ENCODE data around the gene CALML4. TPM values are rescaled to one million over a fixed set of nuclear protein-coding genes. Genes with fewer than 3 reads are reported as not detected.
A peak's percentile ranks its signal among the peaks of the same experiment; 100 is the strongest.
"Not testable (repeated sequence)": the region's sequence is repeated elsewhere in the genome, so short reads cannot be mapped to it uniquely, and the experiment has no call there.

The CALML4 gene
- total RNA-seq, 1 experiment from 2014 or later: 6.5 TPM

DNA sequence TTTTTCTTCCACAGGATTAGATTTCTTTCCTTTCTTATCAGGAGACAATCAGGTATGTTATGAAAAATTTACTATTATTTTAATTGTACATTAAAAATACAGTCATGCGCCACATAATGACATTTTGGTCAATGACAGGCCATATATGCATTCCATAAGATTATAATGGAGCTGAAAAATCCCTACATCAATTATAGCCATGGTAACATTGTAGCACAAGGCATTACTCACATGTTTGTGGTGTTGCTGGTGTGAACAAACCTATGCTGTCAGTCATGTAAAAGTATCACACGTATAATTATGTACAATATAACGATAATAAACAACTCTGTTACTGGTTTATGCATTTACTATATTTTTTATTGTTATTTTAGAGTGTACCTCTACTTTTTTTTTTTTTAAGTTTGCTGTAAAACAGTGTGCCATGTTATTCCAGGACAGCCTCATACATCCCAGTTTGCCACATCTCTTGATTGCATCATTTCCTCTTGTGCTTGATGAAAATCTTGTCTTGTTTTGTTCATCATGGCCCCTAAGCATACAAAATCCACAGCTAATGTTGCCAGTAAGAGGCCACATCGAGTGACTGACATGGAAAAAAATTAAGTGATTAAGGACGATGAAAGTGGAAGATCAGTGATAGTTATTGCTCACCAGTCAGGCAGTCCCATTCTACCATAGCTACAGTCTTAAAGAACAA, 21.4 kb downstream of the CALML4 start:
- in situ Hi-C loops (cut with HindIII; ENCODE audit: low pct_unique_long_range_greater_than_20kb, low sequenced_read_pairs): no loop called here
- no peak for DNase-seq (ENCODE audit: low read depth, low spot score)

DNA sequence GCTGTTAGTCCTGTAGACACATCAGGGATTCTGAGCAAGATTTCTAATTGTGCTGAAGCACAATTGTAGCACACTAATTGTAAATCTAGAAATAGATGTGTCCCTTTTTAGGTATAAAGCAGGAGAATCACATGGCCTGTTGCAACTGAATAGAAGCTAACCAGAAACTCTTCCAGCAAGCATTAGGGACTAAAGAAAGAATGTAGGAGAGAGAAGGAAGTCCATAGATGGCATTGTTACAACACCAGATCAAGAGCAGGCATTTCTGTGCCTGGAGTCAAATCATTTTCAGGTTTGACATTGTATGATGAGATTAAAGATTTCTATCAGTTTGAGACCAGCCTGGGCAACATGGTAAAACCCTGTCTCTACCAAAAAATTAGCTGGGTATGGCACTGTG, 27.4 kb downstream of the CALML4 start:
- in situ Hi-C loops (cut with HindIII; ENCODE audit: low pct_unique_long_range_greater_than_20kb, low sequenced_read_pairs): no loop called here
- DNase-seq (ENCODE audit: low read depth, low spot score): no peak

- in situ Hi-C loops (cut with HindIII; ENCODE audit: low pct_unique_long_range_greater_than_20kb, low sequenced_read_pairs): no loop called here
- no peak for DNase-seq (ENCODE audit: low read depth, low spot score)
Observed at GRCh38 chr15:68176601-68177000, 28.5 kb downstream of the CALML4 start.

DNA sequence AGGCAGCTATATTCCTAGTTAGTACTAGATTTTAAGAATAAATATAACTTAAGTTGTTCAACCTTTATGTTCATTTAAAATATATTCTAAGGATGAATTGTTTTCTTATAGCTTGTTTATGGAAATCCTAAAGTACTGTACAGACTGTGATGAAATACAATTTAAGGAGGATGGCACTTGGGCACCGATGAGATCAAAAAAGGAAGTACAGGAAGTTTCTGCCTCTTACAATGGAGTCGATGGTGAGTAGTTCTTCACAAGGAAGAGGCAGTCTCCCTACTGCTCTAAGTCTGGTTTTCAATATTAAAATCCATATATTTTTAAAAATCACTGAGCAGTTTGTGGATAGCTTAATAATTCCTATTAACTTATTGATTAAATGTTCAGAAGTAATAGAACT, 29.6 kb downstream of the CALML4 start:
- in situ Hi-C loops (cut with HindIII; ENCODE audit: low pct_unique_long_range_greater_than_20kb, low sequenced_read_pairs): no loop called here
- no peak for DNase-seq (ENCODE audit: low read depth, low spot score)

DNA sequence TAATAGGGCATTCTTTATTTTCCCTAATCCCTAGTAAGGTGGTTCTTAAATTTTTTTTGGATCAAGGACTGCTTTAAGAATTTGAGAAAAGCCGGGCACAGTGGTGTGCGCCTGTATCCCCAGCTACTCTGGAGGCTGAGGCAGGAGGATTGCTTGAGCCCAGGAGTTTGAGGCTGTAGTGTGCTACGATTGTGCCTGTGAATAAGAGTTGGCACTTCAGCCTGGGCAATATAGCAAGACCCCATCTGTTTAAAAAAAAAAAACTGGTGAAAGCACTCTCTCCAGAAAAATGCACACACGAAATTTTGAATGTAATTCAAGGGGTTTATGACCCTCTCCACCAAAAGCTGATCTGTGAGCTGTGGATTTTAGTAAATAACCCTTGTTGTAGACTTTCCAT, 32.0 kb downstream of the CALML4 start:
- no peak for DNase-seq (ENCODE audit: low read depth, low spot score)
- in situ Hi-C loops (cut with HindIII; ENCODE audit: low pct_unique_long_range_greater_than_20kb, low sequenced_read_pairs): loop anchor here (25.0 kb wide), 1 partner anchor 311 kb away; no protein-coding TSS in a partner anchor

DNA sequence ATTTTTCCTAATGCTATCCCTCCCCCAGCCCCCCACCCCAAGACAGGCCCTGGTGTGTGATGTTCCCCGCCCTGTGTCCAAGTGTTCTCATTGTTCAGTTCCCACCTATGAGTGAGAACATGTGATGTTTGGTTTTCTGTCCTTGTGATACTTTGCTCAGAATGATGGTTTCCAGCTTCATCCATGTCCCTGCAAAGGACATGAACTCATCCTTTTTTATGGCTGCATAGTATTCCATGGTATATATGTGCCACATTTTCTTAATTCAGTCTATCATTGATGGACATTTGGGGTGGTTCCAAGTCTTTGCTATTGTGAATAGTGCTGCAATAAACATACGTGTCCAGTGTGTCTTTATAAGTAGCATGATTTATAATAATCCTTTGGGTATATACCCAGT, 33.1 kb downstream of the CALML4 start:
- not testable (repeated sequence) for DNase-seq (ENCODE audit: low read depth, low spot score)
- in situ Hi-C loops (cut with HindIII; ENCODE audit: low pct_unique_long_range_greater_than_20kb, low sequenced_read_pairs): loop anchor here (25.0 kb wide), 1 partner anchor 310 kb away; no protein-coding TSS in a partner anchor

- no peak for DNase-seq (ENCODE audit: low read depth, low spot score)
- in situ Hi-C loops (cut with HindIII; ENCODE audit: low pct_unique_long_range_greater_than_20kb, low sequenced_read_pairs): loop anchor here (25.0 kb wide), 1 partner anchor 305 kb away; no protein-coding TSS in a partner anchor
Observed at GRCh38 chr15:68166847-68167246, 38.3 kb downstream of the CALML4 start.

GRCh38 chr15:68163191-68163590, 41.9 kb downstream of the CALML4 start:
- no peak for DNase-seq (ENCODE audit: low read depth, low spot score)
- in situ Hi-C loops (cut with HindIII; ENCODE audit: low pct_unique_long_range_greater_than_20kb, low sequenced_read_pairs): loop anchor here (25.0 kb wide), 1 partner anchor 301 kb away; no protein-coding TSS in a partner anchor

DNA sequence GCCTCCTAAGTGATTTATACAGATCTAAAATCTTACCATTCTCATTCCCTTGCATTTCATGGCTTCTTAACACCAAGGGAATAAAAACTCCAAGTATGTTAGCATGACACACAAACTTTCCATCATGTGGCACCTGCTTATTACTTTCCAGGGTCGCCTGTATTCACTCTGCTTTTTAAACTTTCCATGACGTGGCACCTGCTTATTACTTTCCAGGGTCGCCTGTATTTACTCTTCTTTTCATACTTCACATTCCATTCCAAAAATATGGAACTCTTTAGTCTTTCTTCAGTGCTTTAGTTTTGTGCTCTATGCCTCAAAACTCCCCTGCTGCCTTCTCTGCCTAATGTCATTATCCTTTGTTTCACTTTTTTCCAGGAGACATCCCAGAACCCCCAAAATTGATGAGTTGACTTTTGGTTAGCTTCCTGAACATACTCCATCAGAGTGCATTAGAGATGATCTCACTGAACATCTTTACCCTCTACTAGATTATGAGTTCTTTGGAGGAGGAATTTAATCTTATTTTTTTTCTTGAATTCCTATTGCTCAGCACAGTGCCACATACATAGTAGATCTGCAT, 47.0 kb downstream of the CALML4 start:
- no peak for DNase-seq (ENCODE audit: low read depth, low spot score)
- in situ Hi-C loops (cut with HindIII; ENCODE audit: low pct_unique_long_range_greater_than_20kb, low sequenced_read_pairs): loop anchor here (25.0 kb wide), 1 partner anchor 296 kb away; no protein-coding TSS in a partner anchor

GRCh38 chr15:68157074-68157473, 48.1 kb downstream of the CALML4 start:
- in situ Hi-C loops (cut with HindIII; ENCODE audit: low pct_unique_long_range_greater_than_20kb, low sequenced_read_pairs): loop anchor here (25.0 kb wide), 1 partner anchor 295 kb away; no protein-coding TSS in a partner anchor

GRCh38 chr15:68154923-68155559, 50.1 kb downstream of the CALML4 start:
- in situ Hi-C loops (cut with HindIII; ENCODE audit: low pct_unique_long_range_greater_than_20kb, low sequenced_read_pairs): loop anchor here (25.0 kb wide), 1 partner anchor 293 kb away; no protein-coding TSS in a partner anchor
- DNase-seq (ENCODE audit: low read depth, low spot score): peak; percentile 75

More at GRCh38 chr15:68157074-68157473, 48.1 kb downstream of the CALML4 start:
- DNase-seq (ENCODE audit: low read depth, low spot score): no peak

- no peak for DNase-seq (ENCODE audit: low read depth, low spot score)
- in situ Hi-C loops (cut with HindIII; ENCODE audit: low pct_unique_long_range_greater_than_20kb, low sequenced_read_pairs): loop anchor here (25.0 kb wide), 1 partner anchor 290 kb away; no protein-coding TSS in a partner anchor
Observed at GRCh38 chr15:68152342-68152741, 52.8 kb downstream of the CALML4 start.

DNA sequence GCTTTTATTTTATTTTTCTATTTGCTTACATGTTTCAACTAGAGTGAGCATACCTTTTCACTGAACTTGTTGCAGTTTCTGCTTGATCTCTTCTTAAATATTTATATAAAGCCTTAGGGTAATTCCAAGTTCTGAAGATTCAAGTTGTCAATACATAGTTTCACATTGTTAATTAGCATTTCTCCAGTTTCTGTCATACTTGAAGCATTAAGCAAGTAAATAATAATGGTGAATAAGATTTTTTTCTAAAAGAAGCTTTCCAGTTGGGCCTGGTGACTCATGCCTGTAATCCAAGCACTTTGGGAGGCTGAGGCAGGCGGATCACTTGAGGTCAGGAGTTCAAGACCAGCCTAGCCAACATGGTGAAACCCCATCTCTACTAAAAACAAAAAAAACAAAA, 53.9 kb downstream of the CALML4 start:
- in situ Hi-C loops (cut with HindIII; ENCODE audit: low pct_unique_long_range_greater_than_20kb, low sequenced_read_pairs): loop anchor here (25.0 kb wide), 1 partner anchor 289 kb away; no protein-coding TSS in a partner anchor

GRCh38 chr15:68150187-68150586, 54.9 kb downstream of the CALML4 start:
- no peak for DNase-seq (ENCODE audit: low read depth, low spot score)
- in situ Hi-C loops (cut with HindIII; ENCODE audit: low pct_unique_long_range_greater_than_20kb, low sequenced_read_pairs): loop anchor here (25.0 kb wide), 1 partner anchor 288 kb away; no protein-coding TSS in a partner anchor

More for the DNA sequence above, 53.9 kb downstream of the CALML4 start:
- DNase-seq (ENCODE audit: low read depth, low spot score): no peak

GRCh38 chr15:68149059-68149458, 56.1 kb downstream of the CALML4 start:
- DNase-seq (ENCODE audit: low read depth, low spot score): no peak
- in situ Hi-C loops (cut with HindIII; ENCODE audit: low pct_unique_long_range_greater_than_20kb, low sequenced_read_pairs): no loop called here

- DNase-seq (ENCODE audit: low read depth, low spot score): no peak
- in situ Hi-C loops (cut with HindIII; ENCODE audit: low pct_unique_long_range_greater_than_20kb, low sequenced_read_pairs): no loop called here
Observed at GRCh38 chr15:68148039-68148438, 57.1 kb downstream of the CALML4 start.

GRCh38 chr15:68145706-68146105, 59.4 kb downstream of the CALML4 start:
- in situ Hi-C loops (cut with HindIII; ENCODE audit: low pct_unique_long_range_greater_than_20kb, low sequenced_read_pairs): no loop called here
- DNase-seq (ENCODE audit: low read depth, low spot score): no peak

- in situ Hi-C loops (cut with HindIII; ENCODE audit: low pct_unique_long_range_greater_than_20kb, low sequenced_read_pairs): no loop called here
- no peak for DNase-seq (ENCODE audit: low read depth, low spot score)
Observed at GRCh38 chr15:68143785-68144184, 61.3 kb downstream of the CALML4 start.
